HG02571 (cell line): ENCODE measurements around the gene PPP1R3E.
"Not testable (repeated sequence)": the region's sequence is repeated elsewhere in the genome, so short reads cannot be mapped to it uniquely, and the experiment has no call there.

Experiments used
- ATAC-seq: cut with Tn5 transposase; IDR thresholded peaks from one replicate; pipeline ENCODE4 v1.9.1; 2021; ENCODE audit warnings: mild to moderate bottlenecking, moderate library complexity; ENCODE audit not compliant: unreplicated experiment

Gene PPP1R3E

GRCh38 chr14:23297611-23298277, 4.9 kb downstream of the PPP1R3E start:
- no peak for ATAC-seq

GRCh38 chr14:23297096-23297495, 5.6 kb downstream of the PPP1R3E start:
- ATAC-seq: no peak

DNA sequence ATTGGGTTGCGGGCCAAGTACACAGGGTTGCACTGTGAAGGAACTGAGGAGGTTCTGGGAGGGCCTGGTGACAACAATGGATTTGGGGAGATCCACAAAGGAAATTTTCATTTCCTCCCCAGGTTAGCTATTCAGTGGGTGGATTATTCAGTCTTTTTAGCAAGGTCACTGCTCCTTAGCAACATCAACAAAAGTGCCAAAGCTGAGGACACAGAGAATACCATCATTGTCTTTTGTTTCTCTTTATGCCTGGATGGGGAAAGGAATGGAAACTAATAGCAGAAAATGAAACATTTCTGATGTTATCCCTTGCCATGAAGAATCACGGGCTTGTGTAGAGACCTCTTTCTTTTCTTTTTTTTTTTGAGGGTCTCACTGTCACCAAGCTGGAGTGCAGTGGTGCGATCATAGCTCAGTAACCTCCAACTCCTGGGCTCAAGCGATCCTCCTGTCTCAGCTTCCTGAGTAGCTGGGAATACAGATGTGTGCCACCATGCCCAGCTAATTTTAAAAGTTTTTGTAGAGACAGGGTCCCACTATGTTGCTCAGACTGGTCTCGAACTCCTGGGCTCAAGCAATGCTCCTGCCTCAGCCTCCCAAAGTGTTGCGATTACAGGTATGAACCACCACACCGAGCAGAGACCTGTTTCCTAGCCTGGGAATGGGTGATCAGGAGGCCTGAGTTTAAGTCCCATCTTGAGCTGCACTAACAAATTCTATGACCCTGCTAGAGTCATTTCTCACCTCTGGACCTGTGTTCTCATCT, 6.5 kb downstream of the PPP1R3E start:
- ATAC-seq: no peak

- no peak for ATAC-seq
Observed at GRCh38 chr14:23294734-23295561, 7.7 kb downstream of the PPP1R3E start.

GRCh38 chr14:23286902-23287479, 15.7 kb downstream of the PPP1R3E start:
- no peak for ATAC-seq

GRCh38 chr14:23286020-23286901, 16.4 kb downstream of the PPP1R3E start, which contains the start of gene HOMEZ:
TSS of gene HOMEZ (minus strand) at chr14:23286132. CDS start at chr14:23285952, 180 bp downstream.
- peak; percentile 98 for ATAC-seq

DNA sequence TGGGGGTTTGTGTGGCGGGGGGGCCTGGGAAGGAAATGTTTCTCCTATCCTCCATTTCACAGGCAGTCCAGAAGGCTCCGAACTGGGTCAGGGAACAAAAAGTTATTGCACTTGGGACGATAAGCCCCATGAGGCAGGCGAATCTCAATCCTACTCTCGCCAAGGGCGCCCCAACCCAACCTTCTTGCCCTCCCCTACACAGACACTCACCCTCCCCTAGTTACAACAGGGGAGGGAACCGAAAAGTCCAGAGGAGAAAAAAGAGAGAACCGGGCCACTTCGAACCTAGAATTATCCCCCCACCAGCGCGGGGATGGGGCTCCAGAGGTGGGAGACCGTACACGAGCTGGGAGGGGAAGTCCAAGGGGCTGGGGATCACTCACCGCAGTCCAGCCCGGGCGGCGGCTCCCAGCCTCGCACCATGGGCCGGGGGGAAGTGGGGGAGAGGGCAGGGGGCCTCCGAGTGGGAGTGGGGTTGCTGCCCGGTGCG, 17.1 kb downstream of the PPP1R3E start:
- peak; percentile 26 for ATAC-seq

DNA sequence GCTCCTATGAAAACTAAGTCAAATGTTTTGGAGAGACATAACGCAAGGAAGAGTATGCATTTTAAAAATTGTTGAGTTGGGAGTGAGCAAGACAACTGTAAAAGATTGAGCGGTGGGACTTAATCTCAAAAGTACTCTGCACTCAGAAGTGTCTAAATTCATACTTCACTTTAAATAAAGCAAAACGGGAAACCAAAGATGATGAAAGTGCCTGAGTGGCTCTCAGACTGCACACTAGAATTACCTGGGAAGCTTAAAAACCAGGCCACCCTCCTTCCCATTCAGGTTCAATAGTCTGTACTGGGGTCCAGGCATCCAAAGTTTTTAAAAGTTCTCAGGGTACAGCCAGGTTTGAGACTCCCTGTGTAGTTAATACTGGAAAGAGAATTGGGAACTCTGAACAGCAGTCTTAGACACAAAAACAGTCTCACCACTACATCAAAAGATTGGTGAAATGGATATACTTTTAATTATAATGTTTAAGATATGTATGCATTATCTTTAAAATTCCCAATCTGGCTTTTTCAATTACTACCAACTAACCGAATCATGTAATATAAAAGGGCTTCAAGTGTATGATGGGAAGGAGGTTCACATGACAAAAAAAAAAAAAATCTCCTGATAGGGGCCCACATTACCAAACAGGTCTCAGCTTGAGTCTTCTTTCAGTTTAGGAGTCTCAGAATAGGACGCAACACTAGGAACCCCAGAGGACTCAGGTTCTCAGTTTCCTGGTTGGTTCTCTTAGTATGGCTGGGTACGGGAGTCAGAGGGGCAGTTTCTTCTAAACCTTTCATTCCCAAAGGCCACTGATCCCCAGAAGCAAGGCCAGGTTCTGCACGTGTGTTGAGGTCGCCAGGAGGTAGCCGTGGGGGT, 17.8 kb downstream of the PPP1R3E start:
- no peak for ATAC-seq

DNA sequence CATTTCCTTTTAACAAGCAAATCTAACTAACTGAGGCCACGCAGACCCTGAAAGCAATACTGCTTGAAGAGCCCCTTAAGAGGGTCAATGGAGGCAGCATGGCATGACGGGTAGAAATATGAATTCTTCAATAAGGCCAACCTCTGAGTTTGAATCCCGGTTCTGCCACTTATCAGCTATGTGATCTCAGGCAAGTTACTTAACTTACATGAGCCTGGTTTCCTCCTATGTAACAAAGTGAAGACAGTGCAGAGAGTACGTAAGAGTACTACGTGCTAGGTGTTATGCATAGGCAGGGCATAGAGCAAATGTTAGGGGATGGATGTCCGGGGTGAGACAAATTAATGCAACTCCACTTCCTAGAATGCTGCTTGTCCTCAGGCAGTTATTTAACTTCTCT, 21.4 kb downstream of the PPP1R3E start:
- ATAC-seq: no peak

DNA sequence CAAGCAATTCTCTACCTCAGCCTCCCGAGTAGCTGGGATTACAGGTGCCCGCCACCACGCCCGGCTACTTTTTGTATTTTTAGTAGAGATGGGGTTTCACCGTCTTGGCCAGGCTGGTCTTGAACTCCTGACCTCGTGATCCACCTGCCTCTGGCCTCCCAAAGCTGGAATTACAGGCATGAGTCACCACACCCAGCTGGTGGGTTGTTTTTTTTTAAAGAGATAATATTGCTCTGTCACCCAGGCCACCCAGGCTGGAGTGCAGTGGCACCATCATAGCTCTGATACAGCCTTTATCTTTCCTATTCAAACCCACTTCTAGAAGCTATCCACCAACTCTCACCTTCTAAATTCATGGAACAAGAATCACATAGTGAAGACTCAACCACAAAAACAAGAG, 24.7 kb downstream of the PPP1R3E start:
- not testable (repeated sequence) for ATAC-seq

GRCh38 chr14:23277189-23277588, 25.5 kb downstream of the PPP1R3E start:
- ATAC-seq: no peak

DNA sequence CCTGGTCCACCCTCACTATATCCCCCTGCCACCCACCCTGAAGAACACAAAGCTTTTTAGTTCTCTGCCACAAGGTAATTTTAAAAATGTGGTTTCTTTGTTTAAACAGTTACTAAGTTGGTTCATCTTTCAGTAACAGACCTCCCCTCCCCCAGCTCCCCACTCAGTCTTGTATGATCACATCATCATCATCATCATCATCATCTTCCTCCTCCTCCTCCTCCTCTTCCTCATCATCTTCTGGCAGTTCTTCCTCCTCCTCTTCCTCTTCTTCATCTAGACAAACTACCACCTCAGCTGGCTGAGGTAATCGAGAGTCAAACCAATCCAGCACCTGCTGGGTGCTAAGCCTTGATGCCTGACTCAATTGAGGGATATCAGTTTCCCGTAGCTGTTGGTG, 27.2 kb downstream of the PPP1R3E start:
- ATAC-seq: no peak

GRCh38 chr14:23269193-23269592, 33.5 kb downstream of the PPP1R3E start:
- ATAC-seq: no peak

- not testable (repeated sequence) for ATAC-seq
Observed at GRCh38 chr14:23260849-23261248, 41.8 kb downstream of the PPP1R3E start.

DNA sequence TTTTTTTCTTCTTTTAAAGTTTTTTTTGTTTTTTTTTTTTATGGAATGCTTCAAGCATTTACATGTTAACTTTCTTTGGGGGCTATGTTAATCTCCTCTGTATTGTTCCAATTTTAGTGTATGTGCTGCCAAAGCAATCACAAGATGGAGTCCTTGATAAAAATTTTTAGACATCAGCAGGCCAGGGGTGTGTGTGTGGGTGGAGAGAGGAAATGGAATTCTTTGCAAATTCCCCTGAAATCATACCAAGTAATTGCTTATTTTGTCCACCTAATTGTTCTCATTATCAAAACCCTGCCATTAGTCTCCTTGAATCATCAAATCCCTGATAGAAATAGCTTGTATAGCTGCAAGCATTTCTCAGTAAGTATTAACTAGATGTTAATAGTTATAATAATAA, 43.2 kb downstream of the PPP1R3E start:
- ATAC-seq: no peak

GRCh38 chr14:23258256-23258655, 44.4 kb downstream of the PPP1R3E start:
- no peak for ATAC-seq

- no peak for ATAC-seq
Observed at GRCh38 chr14:23252420-23253333, 50.0 kb downstream of the PPP1R3E start.

GRCh38 chr14:23252006-23252405, 50.7 kb downstream of the PPP1R3E start:
- no peak for ATAC-seq
